Ammon's horn (tissue), 1 donor: ENCODE results near the gene CDC37L1.
A peak's percentile ranks its signal among the peaks of the same experiment; 100 is the strongest.
"Not testable (repeated sequence)": the region's sequence is repeated elsewhere in the genome, so short reads cannot be mapped to it uniquely, and the experiment has no call there.

ENCODE experiments used
- DNase-seq: peaks from one replicate; pipeline ENCODE4 v3.0.0-alpha.2; 2016; ENCODE audit warnings: low spot score

The CDC37L1 gene

GRCh38 chr9:4679268-4680172 lies at the start of gene CDC37L1:
CDC37L1 (plus strand) TSS chr9:4679569; CDS start chr9:4679768, 199 bp downstream.
- peak; percentile 98 for DNase-seq

GRCh38 chr9:4630836-4631235 lies 48.5 kb upstream of the CDC37L1 start:
- no peak for DNase-seq

- DNase-seq: no peak
Observed at GRCh38 chr9:4638968-4639367, 40.4 kb upstream of the CDC37L1 start.

- no peak for DNase-seq
Observed at GRCh38 chr9:4639420-4639819, 39.9 kb upstream of the CDC37L1 start.

GRCh38 chr9:4640027-4640426 lies 39.3 kb upstream of the CDC37L1 start:
- DNase-seq: peak; percentile 12

GRCh38 chr9:4642351-4642750 lies 37.0 kb upstream of the CDC37L1 start:
- no peak for DNase-seq

GRCh38 chr9:4654084-4654483 lies 25.3 kb upstream of the CDC37L1 start:
- no peak for DNase-seq

GRCh38 chr9:4654538-4654937 lies 24.8 kb upstream of the CDC37L1 start:
- no peak for DNase-seq

DNA sequence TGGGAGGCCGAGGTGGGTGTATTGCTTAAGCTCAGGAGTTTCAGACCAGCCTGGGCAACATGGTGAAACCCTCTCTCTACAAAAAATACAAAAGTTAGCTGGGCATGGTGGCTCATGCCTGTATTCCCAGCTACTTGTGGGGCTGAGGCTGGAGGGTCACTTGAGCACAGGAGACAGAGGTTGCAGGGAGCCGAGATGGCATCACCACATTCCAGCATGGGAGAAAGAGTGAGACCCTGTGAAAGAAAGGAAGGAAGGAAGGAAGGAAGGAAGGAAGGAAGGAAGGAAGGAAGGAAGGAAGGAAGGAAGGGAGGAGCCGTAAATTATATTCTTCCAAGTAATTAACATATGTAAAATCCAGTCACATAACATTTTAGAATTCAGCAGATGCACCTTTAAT lies 23.2 kb upstream of the CDC37L1 start:
- not testable (repeated sequence) for DNase-seq

GRCh38 chr9:4656621-4657020 lies 22.7 kb upstream of the CDC37L1 start:
- DNase-seq: no peak

DNA sequence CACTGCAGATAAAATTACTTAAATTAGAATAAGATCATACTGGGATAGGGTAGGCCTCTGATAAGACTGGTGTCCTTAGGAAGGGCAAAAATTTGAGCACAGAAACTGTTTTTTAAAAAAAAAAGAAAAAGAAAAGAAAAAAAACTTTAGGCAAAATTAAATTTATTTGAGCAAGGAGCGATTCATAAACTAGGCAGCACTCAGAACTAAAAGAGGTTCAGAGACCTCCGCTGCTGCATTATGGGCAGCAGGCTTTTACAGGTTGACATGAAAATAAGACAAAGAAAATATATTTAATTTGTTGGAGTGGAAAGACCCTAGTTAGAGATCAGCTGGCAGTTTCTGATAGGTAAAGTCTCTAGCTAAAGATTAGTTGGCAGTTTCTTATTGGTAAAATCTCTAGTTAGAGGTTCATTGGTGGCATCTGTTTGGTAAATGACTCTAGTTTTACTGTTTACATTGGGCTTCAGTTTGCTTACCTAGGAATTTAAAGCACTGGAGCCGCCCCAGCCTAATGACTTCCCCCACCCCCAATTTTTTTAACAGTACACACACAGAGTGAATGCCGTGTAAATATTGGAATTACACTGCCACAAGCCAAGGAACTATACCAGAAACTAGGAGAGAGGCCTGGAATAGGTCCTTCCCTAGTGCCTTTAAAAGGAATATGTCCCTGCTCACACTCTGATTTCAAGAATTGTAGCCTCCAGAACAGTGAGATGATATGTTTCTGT lies 21.8 kb upstream of the CDC37L1 start:
- no peak for DNase-seq

DNA sequence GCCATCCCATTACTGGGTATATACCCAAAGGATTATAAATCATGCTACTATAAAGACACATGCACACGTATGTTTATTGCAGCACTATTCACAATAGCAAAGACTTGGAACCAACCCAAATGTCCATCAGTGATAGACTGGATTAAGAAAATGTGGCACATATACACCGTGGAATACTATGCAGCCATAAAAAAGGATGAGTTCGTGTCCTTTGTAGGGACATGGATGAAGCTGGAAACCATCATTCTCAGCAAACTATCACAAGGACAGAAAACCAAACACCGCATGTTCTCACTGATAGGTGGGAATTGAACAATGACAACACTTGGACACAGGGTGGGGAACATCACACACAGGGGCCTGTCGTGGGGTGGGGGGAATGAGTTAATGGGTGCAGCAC lies 18.7 kb upstream of the CDC37L1 start:
- not testable (repeated sequence) for DNase-seq

GRCh38 chr9:4661165-4661564 lies 18.2 kb upstream of the CDC37L1 start:
- DNase-seq: no peak

- no peak for DNase-seq
Observed at GRCh38 chr9:4661611-4662010, 17.8 kb upstream of the CDC37L1 start.

DNA sequence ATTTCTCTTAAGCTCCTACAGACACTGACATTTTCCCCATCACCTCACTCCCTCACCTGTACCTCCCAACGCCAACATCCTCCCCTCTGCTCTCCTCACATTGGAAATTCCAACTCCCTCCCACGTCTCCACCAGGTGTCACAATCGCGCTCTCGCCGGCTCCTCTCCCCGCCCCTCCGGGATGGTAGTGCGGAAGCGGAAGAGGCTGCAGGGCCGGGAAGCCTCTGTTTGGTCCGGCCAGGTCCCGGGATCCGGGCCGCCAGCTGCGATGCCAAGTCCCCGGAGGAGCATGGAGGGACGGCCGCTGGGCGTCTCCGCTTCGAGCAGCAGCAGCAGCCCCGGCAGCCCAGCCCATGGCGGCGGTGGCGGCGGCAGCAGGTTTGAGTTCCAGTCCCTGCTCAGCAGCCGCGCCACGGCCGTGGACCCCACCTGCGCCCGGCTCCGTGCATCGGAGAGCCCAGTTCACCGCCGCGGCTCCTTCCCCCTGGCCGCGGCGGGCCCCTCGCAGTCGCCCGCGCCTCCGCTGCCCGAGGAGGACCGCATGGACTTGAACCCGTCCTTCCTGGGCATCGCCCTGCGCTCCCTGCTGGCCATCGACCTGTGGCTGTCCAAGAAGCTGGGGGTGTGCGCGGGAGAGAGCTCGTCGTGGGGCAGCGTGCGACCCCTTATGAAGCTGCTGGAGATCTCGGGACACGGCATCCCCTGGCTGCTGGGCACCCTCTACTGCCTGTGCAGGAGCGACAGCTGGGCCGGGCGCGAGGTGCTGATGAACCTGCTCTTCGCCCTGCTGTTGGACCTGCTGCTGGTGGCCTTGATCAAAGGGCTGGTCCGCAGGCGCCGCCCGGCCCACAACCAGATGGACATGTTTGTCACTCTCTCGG lies 17.0 kb upstream of the CDC37L1 start, which contains the start of gene PLPP6:
TSS of gene PLPP6 (plus strand) at position 187 of the 881 bp plus-strand sequence. CDS start at position 269, 82 bp downstream.
- peak; percentile 90 for DNase-seq

DNA sequence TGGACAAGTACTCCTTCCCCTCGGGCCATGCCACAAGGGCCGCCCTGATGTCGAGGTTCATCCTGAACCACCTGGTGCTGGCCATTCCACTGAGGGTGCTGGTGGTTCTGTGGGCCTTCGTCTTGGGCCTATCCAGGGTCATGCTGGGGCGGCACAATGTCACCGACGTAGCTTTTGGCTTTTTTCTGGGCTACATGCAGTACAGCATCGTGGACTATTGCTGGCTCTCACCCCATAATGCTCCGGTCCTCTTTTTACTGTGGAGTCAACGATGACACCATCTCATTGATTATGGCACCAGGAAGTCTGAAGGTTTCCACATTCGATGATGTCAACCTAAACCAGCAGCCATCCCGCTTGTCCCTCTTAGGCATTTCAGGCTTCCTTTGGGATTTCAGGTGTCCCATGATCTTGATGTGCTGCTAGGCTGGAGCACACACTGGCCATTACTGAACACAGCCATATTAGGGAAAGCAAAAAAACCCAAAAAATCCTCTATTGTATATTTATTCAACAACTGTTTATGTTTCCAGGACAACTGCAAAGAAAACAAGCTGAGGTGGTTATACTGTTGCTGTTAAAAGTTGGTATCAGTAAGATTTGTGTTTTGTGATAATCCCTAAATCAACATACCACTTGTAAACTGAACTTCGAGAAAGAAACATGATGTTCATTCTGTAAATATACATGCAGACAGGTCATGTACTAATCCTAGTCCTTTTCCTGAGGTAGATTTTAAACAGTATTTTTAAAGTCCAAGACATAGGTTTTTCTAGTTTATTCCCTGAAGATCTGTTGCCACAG lies 16.2 kb upstream of the CDC37L1 start:
- no peak for DNase-seq

GRCh38 chr9:4663956-4664355 lies 15.4 kb upstream of the CDC37L1 start:
- DNase-seq: no peak

GRCh38 chr9:4665357-4665756 lies 14.0 kb upstream of the CDC37L1 start:
- peak; percentile 34 for DNase-seq

DNA sequence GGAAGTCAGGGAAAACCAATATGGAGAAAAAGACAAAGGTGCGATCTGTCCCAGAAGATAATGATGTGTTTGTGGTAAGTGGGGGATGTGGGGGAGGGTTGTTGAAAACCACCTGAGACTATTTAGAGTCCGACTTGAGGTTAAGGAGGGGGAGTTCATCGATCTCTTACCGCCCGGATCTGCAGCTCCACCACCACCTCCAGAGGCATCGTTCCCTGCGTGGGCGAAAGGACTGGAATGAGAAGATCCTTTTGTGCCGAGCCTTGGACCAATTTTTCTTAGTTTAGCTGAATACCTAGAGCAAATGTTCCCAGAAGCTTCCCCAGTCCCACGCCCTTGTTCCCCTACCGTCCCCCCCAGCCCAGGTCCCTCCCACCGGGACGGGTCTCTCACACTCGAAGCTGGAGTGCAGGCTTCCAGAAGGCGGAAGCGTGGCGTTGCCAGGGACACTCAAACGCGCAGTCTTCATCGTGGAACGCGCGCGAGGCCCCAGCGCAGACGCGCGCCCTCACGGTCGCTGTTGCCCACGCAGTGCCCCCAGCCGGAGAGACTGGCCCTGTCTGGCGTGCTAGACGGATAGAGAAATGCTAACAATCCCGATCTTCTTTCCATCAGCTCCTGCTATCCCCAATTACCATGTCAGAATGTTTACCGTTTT lies 13.2 kb upstream of the CDC37L1 start, which contains the start of gene SPATA6L:
TSS of gene SPATA6L (minus strand) at position 439 of the 658 bp plus-strand sequence. CDS start at position 209, 230 bp downstream.
- peak; percentile 80 for DNase-seq

- DNase-seq: no peak
Observed at GRCh38 chr9:4667681-4668080, 11.7 kb upstream of the CDC37L1 start.
